Measurements from ENCODE around the gene ARFGAP1.

Gene ARFGAP1

DNA sequence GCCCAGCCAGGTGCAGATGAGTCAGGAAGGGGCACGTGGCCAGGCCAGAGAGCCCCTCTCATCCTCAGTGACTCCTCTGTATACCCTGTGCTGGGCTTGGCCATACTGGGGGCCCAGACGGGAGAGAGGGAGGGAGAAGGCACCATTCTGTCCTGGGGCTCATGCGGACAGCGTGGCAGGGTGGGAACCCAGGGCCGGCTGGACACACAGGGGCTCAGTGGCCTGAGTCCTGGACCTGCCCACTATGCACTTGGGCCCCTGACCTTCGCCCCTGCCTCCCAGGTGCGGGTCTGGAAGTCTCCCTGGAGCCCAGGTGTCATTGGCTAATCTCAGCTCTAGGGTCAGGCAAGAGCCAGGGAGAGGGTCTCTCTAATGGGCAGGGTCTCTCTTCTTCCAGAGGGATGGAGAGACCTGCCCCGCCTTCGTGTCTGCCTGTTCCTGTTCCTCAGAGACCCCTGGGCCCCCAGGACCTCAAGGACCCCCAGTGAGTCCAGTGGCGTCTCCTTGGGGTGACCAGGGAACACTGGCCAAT, 48.1 kb downstream of the ARFGAP1 start:
- no peak for DNase-seq (ENCODE audit: low spot score)

DNA sequence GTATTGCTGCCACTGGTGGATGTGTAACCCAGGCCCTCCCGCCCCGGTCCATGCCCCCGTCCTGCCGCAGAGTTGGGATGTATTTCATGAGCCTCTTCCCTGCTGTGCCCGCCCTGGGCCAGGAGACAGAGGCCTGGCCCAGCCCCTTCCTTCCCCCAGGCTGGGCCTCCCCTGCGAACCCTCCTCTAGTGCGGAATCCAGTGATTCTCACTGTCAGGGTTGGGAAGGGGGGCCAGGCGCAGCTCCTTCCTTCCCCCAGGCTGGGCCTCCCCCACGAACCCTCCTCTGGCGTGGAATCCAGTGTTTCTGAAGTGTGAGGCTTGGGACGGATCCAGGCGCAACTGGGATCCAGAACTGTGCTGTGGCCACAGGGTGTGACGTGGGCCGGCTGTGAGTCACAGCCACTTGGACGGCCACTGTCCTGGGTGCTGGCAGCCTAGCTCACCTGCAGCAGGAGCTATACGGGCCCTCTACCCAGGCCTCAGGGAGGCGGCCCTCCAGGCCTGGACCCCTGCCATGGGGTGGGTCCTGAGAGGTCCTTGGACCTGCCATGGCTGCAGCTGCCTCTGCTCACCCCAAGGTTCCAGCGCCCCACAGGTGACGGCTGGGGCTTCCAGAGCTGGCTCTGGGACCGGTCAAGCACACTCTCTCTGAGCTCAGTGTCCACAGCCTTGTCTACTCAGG, 48.7 kb downstream of the ARFGAP1 start:
- peak; percentile 79 for DNase-seq (ENCODE audit: low spot score)

DNA sequence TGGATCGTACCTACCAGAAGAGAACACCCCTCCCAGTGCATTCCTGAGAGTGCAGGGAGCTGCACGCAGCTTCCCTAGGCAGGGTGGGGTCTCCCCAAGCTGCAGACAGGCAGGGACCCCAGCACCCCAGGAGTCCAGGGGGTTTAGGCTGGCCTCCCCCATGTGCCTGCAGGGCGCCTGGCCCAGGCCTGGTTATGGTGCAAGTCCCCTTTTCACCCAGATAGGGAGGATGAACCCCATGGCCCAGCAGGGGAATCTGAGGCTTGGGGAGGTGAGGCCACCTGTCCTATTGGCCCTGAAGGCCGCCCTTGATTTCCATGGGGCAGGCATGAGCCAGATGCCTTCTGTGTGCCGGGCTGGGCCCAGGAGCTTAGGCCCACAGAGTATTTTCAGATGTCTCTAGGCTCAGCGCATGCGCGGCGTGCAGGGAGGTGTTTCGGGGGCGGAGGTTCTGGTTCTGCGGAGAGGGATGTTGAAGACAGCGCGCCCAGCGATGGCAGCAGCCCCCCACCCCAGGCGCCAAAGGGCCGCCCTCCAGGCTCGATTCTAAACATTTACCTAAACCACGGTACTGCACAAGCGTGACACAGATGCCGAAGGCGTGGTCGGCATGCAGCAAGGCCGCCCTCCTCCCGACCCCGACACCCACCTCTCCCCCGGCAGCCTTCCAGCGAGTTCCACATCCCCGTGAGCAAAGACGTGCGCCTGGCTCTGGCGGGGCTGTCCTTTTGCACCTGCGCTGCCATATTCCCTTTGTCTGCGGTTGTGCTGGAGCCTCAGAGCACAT, 49.7 kb downstream of the ARFGAP1 start:
- DNase-seq (ENCODE audit: low spot score) = no peak

DNA sequence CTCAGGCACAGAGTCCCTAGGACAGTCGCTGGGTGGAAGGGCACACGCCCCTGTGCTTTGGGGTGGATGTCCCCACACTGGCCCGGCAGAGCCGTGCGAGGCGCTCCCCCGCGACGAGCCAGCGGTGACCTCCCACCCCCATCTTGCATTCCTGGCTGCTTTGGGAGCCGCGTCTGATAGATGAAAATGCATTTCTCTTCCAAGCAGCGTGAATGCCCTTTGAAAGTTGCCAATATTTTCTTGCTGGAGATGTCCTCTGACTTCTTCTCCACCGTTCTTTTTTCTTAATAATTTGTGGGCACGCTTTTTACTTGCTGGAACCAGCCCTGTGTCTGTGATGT, 50.3 kb downstream of the ARFGAP1 start:
- no peak for DNase-seq (ENCODE audit: low spot score)

DNA sequence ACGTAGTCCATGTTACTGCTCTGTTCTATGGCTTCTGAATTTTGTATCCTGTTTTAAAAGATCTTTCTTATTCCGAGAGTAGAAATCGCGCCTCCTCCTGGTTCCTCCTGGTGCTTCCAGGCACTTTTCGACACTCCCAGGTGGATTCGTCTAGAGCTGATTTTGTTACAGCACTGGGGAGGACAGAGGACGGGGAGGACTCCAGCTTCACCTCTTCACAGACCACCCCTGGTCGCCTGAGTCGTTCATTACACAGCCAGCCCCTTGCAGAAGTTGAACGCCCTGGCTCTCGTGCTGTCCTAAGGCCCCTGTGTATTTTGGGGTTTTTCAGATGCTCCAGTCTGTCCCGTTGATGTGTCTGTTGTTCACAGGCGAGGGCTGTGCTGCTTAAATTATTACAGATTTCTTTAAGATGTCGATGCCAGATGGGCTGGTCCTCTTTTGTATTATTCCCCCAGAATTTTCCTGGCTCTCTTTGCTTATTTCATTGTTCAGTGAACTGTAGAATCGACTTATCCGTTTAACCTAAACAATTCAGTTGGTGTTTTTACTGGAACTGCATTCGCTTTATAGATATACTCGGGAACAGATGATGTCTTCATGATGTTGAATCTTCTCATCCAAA, 50.9 kb downstream of the ARFGAP1 start:
- DNase-seq (ENCODE audit: low spot score) = no peak

DNA sequence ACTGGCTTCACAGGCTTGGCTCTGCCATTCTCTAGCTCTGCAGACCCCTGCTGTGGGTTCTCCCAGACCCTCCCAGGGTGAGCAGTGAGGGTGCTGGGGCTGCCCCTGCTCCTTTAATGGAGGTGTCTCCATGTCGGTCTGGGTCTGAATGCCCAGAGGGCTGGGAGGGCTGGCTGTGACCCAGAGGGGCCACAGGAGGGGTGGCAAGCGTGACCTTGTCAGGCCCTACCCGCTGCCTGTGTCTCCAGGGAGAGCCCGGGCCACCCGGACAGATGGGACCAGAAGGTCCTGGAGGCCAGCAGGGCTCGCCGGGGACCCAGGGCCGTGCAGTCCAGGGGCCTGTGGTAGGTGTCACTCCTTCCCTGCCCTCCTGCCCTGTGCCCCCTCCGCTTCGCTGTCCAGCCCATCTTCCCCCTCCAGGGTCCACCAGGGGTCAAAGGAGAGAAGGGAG, 52.4 kb downstream of the ARFGAP1 start:
- DNase-seq (ENCODE audit: low spot score) = no peak

DNA sequence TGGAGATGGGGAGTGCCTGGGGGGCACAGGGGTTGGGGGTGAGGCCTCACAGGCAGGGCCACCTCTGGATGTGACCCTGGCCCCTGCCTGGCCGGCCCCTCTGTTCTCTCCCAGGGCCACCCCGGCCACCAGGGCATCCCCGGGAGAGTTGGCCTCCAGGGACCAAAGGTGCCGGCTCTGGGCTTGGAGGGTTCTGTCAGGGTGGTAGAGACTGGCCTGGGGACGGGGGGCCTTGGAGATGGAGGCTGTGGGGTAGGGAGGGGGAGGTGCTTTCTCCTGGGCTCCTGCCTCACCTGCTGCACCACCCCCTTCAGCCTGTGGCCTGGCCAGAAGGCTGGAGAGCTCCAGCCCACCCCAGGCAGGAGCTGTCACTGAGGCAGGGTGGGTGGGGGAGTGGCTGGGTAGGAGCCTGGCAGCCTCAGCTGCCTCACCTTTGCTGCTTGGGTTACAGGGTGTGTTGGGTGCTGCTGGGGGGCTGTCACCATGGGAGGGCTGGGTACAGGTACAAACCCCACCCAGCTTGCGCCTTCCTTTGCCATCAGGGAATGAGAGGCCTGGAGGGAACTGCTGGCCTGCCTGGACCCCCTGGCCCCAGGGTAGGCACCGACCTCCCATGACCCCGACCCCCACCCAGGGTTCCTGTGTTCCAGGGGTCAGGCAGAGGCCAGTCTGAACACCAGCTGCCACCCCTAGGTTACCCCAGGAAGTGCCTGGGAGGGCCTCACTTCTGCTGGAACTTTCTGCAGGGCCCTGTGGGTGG, 53.1 kb downstream of the ARFGAP1 start:
- DNase-seq (ENCODE audit: low spot score) = no peak

DNA sequence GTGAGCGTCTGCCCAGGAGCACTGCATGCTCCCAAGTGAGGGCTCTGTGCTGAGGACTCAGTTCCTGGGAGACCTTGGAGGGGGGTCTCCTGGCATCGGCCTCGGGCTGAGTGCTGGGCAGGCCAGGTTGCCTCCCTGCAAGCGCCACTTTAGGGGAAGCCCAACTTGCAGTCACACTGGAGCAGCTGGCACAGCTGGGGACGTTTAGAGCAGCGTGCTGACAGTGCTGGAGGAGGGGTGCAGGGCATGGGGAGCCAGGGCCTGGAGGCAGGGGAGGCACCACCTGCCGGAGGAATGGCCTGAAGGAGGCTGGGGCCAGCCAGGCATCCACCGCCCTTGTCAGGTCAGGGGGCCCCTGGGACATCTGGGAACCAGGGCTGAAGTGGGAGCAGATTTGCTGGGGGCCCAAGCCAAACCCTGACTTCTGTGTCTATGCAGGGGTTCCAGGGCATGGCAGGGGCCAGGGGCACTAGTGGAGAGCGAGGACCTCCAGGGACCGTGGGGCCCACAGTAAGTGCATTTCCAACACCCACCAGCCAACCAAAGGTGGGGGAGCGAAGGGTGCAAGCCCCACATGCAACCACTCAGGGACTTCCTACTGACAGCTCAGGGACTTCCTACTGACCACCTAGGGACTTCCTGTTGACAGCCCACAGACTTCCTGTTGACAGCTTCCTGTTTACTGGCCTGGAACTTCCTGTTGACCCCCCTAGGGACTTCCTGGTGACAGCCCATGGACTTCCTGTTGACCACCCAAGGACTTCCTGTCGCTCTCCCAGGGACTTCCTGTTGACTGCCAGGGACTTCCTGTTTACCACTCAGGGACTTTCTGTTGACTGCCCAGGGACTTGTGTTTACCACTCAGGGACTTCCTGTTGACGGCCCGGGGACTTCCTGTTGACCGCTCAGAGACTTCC, 54.0 kb downstream of the ARFGAP1 start:
- no peak for DNase-seq (ENCODE audit: low spot score)

DNA sequence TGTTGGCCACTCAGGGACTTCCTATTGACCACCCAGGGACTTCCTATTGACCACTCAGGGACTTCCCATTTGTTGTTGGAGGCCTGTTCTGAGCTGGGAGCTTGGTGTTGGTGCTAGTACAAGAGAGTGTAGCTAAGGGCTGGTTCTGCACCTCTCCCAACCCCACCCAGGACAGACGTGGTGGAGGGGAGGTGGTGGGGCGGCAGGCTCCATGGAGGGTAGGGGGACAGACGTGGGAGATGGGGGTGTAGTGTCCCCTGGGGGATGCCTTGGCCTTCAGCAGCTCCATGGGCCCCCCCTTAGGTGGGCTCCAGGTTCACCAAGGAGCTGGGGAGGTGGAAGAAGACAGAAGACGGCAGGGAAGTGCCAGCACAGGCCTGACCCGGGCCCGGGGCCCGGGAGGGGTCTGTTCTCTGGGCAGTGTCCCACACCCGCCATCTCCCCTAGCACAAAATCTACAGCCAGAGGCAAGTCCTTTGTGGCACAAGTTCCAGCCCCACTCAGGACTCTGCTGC, 54.7 kb downstream of the ARFGAP1 start:
- no peak for DNase-seq (ENCODE audit: low spot score)

DNA sequence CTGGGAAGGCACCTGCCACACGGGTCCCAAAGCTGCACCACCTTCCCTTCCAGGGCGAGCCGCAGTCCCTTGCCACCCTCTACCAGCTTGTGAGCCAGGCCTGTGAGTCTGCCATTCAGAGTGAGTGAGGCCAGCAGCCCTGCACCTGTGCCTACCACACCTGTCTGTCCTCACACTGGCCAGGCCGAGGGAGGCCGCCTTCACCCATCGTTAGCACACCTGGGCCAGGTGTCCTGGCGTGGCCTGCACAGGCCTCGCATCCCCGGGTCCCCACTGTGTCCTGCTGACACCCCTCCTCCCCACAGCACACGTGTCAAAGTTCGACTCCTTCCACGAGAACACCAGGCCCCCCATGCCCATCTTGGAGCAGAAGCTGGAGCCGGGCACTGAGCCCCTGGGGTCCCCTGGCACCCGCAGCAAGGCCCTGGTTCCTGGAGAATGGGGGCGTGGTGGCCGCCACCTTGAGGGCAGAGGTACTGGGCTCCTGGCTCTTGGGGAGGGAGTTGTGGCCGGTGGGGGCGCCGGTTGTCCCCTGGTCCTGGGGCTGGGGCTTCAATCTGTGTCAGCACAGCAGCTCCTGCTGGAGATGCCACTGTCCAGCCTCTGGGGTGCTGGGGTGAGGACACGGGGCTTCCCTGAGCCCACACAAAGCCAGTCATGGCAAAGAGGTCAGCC, 55.5 kb downstream of the ARFGAP1 start:
- DNase-seq (ENCODE audit: low spot score) = no peak

DNA sequence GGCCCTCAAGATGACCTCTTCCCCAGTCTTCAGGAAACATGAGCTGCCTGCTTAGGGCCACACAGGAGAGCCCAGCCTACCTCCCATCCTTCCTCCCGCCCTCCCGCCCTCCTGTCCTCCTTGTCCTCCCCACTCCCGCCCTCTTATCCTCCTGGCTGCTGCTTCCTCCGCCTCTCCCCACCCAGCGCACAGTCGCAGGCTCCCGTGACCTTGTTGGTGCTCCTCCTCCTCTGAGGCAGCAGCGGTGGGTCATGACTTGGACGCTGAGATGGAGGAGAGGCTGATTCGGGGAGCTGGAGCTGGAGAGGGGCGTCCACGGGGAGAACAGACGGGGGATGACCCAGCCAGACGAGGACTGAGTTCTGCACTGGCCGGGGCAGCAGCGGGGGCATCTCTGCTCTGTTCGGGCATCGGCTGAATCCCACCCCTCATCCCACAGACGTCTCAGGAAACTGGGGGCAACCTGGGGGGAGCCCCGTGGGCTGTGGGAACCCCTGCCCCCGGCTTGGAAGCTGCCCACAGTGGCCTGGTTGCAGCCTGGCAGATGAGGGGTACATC, 56.2 kb downstream of the ARFGAP1 start:
- no peak for DNase-seq (ENCODE audit: low spot score)

DNA sequence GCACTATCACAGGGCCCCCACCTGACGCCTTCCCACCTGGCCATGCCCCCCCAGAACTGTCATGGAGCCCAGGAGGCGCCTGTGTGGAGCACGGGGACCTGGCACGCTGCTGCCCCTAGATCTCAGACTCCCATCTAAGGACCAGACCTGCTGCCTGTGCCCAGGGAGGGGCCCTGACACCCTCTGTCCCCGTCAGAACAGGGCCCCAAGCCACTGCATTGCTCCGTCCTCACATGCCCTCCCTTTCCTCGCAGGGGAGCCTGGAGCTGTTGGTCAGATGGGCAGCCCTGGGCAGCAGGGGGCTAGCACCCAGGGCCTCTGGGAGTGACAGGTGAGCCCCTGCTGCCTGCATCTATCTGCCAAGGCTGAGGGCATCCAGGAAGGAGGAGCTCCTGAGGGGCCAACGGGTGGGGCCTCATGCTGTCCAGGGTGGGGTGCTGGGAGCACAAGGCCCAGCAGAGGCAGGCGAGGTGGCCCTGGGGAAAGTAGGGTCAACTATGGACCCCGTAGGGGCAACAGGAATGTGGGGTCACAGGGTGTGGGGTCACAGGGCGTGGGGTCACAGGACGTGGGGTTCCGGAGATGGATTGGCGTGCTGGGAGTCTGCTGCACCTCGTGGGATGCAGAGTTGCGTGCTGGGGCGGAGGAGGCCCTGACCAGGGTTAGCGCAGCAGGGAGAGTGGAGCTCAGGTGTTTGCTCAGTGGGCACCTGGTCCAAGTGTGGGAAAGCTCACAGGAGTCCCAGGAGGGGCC, 56.9 kb downstream of the ARFGAP1 start:
- no peak for DNase-seq (ENCODE audit: low spot score)

DNA sequence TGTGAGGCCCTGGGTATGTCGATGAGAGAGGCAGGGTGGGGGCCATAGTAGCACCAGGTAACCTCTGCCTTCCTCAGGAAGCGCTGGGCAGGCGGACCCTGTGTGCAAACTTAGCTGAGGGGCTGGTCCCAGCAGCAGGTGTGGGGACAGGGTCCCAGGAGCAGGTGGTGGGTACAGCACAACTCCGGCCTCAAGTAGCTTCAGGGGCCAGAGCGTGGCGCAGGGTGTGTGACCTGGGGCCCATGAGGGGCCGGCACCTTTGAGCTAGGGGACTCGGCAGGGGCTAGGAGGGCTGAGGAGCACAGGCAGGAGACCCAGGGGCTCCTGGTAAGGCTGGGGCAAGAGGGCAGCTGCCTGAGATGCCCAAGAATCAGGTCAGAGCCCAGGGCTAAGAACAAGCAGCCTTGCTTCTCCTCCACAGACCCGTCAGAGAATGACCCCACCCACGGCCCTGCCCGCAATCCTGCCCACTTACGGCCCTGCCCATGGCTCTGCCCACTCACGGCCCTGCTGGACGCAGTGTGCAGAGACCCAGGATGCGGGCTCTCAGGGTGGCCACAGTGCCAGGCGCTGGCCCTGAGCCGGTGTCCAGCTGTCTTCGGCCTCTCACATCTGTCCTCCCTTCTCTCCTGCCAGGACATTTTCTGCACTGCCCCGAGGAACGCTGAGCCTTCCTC, 57.6 kb downstream of the ARFGAP1 start:
- no peak for DNase-seq (ENCODE audit: low spot score)

DNA sequence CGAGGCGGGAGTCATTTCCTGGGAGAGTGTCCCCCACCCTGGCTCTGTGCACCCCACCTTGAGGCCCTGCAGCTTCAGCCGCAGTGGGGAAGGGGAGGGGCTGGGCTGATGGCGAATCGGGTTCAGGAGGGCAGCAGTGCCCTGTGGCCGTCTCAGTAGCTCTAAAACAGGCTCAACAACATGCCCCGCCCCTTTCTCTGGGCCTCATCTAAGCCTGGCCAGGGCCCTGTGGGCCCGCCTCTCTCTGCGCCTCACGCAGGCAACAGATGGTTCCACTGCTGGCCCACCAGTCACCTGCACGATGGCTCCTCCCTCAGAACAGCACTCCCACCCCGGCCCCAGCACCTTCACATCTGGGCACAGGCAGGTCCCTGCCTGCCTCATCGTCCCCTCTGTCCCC, 58.3 kb downstream of the ARFGAP1 start:
- DNase-seq (ENCODE audit: low spot score) = no peak

DNA sequence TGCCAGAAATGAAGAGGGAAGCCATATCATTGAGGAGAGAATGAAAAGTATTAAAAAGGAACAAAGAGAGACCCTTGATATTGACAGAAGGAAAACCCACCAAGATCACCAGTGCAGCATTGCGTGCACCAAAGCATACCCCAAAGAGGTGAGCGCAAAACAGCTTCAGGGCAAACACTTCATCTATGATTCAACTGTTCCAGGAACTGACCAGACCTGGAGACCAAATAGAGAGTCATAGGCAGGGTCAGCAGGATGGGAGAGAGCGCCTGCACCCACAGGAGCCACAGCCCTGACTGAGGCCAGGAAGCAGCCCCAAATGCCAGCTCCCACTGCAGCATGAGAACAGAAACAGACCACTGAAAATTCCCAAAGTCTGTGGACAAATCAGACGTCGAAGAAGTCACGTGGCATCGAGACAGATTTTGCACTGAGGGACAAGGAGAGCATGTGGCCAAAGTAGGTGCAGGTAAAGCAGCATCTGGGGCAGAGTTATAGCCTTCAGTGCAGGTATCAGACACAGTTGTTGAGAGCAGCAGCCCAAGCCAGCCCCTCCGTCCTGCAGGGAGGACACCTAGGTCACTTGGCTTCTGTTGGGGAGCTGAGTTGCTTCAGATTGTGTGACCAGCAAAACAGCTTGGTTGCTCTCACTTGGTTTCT, 59.3 kb downstream of the ARFGAP1 start:
- DNase-seq (ENCODE audit: low spot score) = no peak

DNA sequence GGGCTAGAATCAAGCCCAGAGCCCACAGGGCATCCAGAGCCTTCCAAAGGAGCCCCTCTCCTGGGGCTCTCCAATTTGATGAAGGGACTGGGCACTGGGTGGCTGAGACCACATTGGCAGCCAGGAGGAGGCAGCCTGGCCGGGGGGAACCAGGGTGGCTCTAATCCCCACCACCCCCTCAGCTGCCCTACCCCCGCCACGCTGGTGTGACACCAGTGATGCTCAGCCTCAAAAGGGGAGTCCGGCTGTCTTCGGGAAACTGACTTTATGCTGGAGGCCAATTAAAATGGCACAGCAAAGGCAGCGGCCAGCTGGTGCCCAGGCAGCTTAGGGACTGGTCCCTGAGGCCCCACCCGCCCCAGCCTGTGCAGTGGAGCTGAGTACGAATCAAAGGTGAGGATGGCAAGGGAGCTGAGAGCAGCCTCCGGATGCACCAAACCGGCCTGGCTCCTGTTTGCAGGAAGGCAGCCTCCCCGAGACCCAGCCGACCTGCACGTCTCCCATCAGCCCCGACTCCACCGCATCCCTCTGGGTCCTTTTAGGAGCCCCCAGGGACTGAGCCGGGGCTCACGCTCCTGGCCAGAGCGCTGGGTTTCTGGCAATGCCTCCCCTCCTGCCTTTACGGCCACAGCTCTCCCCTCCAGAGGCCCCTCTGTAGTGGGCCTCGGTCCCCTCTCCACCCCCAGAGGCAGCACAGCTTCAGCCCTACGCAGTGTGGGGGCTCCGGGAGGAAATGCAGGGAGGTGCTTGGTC, 60.1 kb downstream of the ARFGAP1 start:
- no peak for DNase-seq (ENCODE audit: low spot score)

DNA sequence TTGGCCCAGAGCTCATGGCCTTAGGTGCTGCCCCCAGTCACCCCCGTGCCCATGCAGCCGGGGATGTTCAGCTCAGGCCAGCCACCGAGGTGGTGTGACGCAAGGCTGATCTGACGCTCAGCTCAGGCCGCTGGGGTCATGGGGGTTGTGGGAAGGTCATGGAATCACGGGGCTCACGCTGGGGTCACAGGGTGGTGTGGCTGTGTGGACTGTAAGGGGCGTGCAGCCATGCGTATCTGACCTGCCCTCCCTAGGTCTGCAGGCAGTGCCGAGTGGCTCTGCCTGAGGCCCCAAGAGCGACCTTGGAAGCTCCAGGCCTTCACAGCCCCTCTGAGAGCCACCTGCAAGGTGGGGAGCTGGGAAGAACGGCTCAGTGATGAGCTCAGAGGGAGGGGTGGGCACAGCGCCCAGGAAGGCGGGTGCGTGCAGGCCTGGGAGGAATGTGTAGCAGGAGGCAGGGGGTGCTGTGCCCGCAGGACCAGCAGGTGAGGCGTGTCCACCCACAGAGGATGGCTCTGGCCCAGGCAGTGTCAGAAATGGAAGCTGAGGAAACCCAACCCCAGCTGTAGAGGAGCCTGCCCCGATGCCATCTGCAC, 60.7 kb downstream of the ARFGAP1 start:
- DNase-seq (ENCODE audit: low spot score) = no peak

All from AG08396 (cell line).